HepG2 (cell line): ENCODE measurements around the gene MAP1LC3A. TPM values are rescaled to one million over a fixed set of nuclear protein-coding genes. Genes with fewer than 3 reads are reported as not detected.

Experiments used
- FOXA1 ChIP-seq, 2 experiments: fragments of 450-650 bp in 1 of 2; sonication (generic) in 1 of 2; formaldehyde crosslinking in 1 of 2; IDR thresholded peaks; 2 replicates each; pipeline versions ENCODE4 v1.4.0 to v1.6.1; 2016 to 2020; ENCODE audit warnings: missing genetic modification reagents in 1 of 2
- HNRNPH1 ChIP-seq: fragments of 200-400 bp; formaldehyde crosslinking; optimal IDR thresholded peaks from 2 replicates; pipeline ENCODE3; 2017; ENCODE audit warnings: mild to moderate bottlenecking, low read depth, low read length
- IKZF4 ChIP-seq: sonication (generic); formaldehyde crosslinking; IDR thresholded peaks from 2 replicates; pipeline ENCODE4 v1.5.1; 2020; ENCODE audit warnings: borderline replicate concordance, mild to moderate bottlenecking, low read depth, missing genetic modification reagents; ENCODE audit errors: not compliant biosample characterization
- KDM6A ChIP-seq: IDR thresholded peaks from 2 replicates; pipeline ENCODE4 v1.6.1; 2016; ENCODE audit warnings: low read depth
- MEIS1 ChIP-seq: sonication (generic); formaldehyde crosslinking; IDR thresholded peaks from 2 replicates; pipeline ENCODE4 v1.9.0; 2021; ENCODE audit warnings: mild to moderate bottlenecking, missing genetic modification reagents, moderate library complexity, borderline replicate concordance
- XRCC5 ChIP-seq: fragments of 200-400 bp; formaldehyde crosslinking; optimal IDR thresholded peaks from 2 replicates; pipeline ENCODE3; 2017; ENCODE audit warnings: mild to moderate bottlenecking, low read length
- ZNF296 ChIP-seq: sonication (generic); formaldehyde crosslinking; conservative IDR thresholded peaks from 2 replicates; pipeline ENCODE4 v1.5.0; 2020; ENCODE audit warnings: mild to moderate bottlenecking, missing genetic modification reagents
- polyA plus RNA-seq, 8 experiments: library from polyadenylated mRNA; depleted of rRNA in 3 of 8; stranded (reverse) in 7 of 8; unstranded in 1 of 8; fragments of >200 nt; fragmentation: Illumina TruSeq in 4 of 8; extraction: Trizol in 4 of 8; gene quantifications; 2 replicates each; pipeline versions ENCODE4 v1.2.1 to v1.2.3, GENCODE V29; 2011 to 2016; ENCODE audit warnings: low read depth in 4 of 8, missing spikeins in 1 of 8, mixed read lengths in 1 of 8; ENCODE audit not compliant: insufficient read depth in 1 of 8
- total RNA-seq, 5 experiments: library from RNA; depleted of rRNA; stranded (reverse); fragments of >200 nt; fragmentation: Illumina TruSeq; extraction: Trizol; gene quantifications; 2 replicates each; pipeline ENCODE4 v1.2.3, GENCODE V29; 2016; ENCODE audit warnings: low read depth in 1 of 5
- TF ChIP-seq, protein P1 (sequence below): sonication (generic); formaldehyde crosslinking; IDR thresholded peaks from 2 replicates; pipeline ENCODE4 v1.5.1; 2020; ENCODE audit warnings: mild to moderate bottlenecking, missing genetic modification reagents, moderate library complexity
- TF ChIP-seq, protein P2 (sequence below): sonication (generic); formaldehyde crosslinking; IDR thresholded peaks from 2 replicates; pipeline ENCODE4 v1.4.0; 2020; ENCODE audit warnings: missing genetic modification reagents, low read depth, mild to moderate bottlenecking, borderline replicate concordance
- TF ChIP-seq, protein P3 (sequence below): sonication (generic); formaldehyde crosslinking; IDR thresholded peaks from 2 replicates; pipeline ENCODE4 v1.4.0; 2020; ENCODE audit warnings: mild to moderate bottlenecking, missing genetic modification reagents
- TF ChIP-seq, protein P4 (sequence below): IDR thresholded peaks from 2 replicates; pipeline ENCODE4 v1.6.1; 2016; ENCODE audit warnings: missing compliant biosample characterization, missing genetic modification reagents, borderline replicate concordance
- TF ChIP-seq, protein P5 (sequence below), 2 experiments: fragments of 450-650 bp in 1 of 2; sonication (generic) in 1 of 2; formaldehyde crosslinking; IDR thresholded peaks; 2 replicates each; pipeline versions ENCODE4 v1.5.0 to v1.8.0; 2020 to 2022; ENCODE audit warnings: mild to moderate bottlenecking in 1 of 2, missing genetic modification reagents in 1 of 2
- TF ChIP-seq, protein P6 (sequence below): sonication (generic); formaldehyde crosslinking; IDR thresholded peaks from 2 replicates; pipeline ENCODE4 v1.5.0; 2020; ENCODE audit warnings: missing genetic modification reagents, mild to moderate bottlenecking, borderline replicate concordance
- TF ChIP-seq, protein P7 (sequence below): sonication (generic); formaldehyde crosslinking; IDR thresholded peaks from 2 replicates; pipeline ENCODE4; 2020; ENCODE audit warnings: missing genetic modification reagents, mild to moderate bottlenecking, borderline replicate concordance

Gene MAP1LC3A
- total and polyA plus RNA-seq, 2 of the 13 experiments (the other 11 are each of a cell fraction or from before 2014, with no cell fraction given) = not detected

DNA sequence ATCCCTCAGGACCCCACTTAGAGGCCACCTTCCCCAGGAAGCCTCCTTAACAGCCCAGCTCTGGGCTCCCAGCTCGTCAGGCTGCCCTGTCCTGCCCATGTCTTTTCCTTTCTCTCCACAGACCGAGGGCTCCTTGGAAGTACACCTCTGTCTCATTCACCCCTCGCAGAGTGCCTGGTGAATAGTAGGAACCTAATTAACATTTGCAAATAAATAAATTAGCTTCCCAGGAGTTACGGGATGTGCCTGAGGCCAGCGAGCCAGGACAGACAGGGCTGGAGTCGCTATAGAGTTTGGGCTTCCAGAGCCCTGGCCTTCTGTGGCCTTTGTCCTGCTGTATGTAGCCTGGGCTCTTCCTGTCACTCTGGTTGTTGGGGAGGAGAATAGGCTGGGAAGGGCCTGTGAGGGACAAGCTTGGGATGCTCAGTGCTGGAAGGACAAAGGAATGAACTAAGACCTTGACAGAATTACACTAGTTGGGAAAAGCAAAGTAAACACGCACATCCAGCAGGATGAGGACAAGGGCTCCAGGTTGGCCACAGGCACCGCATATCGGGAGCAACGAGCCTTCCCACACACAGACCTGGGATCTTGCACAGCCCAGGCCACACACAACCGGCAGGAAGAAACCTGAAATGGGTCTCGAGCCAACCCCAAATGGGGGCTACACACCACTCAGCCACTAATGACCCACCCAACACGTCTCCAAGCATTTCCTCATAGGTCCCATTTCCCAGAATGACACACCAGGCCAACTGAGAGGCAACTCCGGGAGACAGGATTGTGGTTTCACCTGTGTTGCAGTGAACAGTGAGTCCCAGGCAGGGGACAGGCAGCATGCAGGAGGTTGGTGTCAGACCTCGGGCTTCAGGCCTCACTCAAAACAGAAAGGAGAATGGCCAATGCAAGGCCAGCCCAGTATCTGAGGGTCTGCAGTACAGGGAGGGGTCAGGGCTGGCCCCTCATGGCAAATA, 9.7 kb downstream of the MAP1LC3A start (continued):
- TF ChIP-seq, protein P1, sequence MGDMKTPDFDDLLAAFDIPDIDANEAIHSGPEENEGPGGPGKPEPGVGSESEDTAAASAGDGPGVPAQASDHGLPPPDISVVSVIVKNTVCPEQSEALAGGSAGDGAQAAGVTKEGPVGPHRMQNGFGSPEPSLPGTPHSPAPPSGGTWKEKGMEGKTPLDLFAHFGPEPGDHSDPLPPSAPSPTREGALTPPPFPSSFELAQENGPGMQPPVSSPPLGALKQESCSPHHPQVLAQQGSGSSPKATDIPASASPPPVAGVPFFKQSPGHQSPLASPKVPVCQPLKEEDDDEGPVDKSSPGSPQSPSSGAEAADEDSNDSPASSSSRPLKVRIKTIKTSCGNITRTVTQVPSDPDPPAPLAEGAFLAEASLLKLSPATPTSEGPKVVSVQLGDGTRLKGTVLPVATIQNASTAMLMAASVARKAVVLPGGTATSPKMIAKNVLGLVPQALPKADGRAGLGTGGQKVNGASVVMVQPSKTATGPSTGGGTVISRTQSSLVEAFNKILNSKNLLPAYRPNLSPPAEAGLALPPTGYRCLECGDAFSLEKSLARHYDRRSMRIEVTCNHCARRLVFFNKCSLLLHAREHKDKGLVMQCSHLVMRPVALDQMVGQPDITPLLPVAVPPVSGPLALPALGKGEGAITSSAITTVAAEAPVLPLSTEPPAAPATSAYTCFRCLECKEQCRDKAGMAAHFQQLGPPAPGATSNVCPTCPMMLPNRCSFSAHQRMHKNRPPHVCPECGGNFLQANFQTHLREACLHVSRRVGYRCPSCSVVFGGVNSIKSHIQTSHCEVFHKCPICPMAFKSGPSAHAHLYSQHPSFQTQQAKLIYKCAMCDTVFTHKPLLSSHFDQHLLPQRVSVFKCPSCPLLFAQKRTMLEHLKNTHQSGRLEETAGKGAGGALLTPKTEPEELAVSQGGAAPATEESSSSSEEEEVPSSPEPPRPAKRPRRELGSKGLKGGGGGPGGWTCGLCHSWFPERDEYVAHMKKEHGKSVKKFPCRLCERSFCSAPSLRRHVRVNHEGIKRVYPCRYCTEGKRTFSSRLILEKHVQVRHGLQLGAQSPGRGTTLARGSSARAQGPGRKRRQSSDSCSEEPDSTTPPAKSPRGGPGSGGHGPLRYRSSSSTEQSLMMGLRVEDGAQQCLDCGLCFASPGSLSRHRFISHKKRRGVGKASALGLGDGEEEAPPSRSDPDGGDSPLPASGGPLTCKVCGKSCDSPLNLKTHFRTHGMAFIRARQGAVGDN (CRISPR knock-in tag) = peak; percentile 36; the same call in 1 of the 2 replicates
- TF ChIP-seq, protein P2, sequence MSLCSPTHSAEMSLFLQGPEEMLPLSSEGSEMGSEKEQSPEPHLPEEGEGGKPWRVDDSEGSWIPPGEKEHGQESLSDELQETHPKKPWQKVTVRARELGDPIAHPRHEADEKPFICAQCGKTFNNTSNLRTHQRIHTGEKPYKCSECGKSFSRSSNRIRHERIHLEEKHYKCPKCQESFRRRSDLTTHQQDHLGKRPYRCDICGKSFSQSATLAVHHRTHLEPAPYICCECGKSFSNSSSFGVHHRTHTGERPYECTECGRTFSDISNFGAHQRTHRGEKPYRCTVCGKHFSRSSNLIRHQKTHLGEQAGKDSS (CRISPR knock-in tag) = no peak
- TF ChIP-seq KDM6A = no peak
- TF ChIP-seq, protein P3, sequence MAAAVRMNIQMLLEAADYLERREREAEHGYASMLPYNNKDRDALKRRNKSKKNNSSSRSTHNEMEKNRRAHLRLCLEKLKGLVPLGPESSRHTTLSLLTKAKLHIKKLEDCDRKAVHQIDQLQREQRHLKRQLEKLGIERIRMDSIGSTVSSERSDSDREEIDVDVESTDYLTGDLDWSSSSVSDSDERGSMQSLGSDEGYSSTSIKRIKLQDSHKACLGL (CRISPR knock-in tag) = 0 out of 2 replicates have a peak, but pooled peaks have one; percentile 15
- TF ChIP-seq, protein P4, sequence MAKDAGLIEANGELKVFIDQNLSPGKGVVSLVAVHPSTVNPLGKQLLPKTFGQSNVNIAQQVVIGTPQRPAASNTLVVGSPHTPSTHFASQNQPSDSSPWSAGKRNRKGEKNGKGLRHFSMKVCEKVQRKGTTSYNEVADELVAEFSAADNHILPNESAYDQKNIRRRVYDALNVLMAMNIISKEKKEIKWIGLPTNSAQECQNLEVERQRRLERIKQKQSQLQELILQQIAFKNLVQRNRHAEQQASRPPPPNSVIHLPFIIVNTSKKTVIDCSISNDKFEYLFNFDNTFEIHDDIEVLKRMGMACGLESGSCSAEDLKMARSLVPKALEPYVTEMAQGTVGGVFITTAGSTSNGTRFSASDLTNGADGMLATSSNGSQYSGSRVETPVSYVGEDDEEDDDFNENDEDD (CRISPR knock-in tag) = no peak
- no peak for TF ChIP-seq XRCC5
- TF ChIP-seq, protein P5, sequence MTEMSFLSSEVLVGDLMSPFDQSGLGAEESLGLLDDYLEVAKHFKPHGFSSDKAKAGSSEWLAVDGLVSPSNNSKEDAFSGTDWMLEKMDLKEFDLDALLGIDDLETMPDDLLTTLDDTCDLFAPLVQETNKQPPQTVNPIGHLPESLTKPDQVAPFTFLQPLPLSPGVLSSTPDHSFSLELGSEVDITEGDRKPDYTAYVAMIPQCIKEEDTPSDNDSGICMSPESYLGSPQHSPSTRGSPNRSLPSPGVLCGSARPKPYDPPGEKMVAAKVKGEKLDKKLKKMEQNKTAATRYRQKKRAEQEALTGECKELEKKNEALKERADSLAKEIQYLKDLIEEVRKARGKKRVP (CRISPR knock-in tag; IDR thresholded peaks at IDR 0.05) = no peak
- no peak for TF ChIP-seq ZNF296 (CRISPR knock-in tag)
- TF ChIP-seq, protein P6, sequence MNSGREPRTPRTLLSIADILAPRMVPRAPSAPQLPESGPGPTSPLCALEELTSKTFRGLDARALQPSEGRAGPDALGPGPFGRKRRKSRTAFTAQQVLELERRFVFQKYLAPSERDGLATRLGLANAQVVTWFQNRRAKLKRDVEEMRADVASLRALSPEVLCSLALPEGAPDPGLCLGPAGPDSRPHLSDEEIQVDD = peak; percentile 33; the same call in 1 of the 2 replicates
- TF ChIP-seq MEIS1 (CRISPR knock-in tag) = no peak
- no peak for TF ChIP-seq IKZF4 (CRISPR knock-in tag)
- TF ChIP-seq, protein P7, sequence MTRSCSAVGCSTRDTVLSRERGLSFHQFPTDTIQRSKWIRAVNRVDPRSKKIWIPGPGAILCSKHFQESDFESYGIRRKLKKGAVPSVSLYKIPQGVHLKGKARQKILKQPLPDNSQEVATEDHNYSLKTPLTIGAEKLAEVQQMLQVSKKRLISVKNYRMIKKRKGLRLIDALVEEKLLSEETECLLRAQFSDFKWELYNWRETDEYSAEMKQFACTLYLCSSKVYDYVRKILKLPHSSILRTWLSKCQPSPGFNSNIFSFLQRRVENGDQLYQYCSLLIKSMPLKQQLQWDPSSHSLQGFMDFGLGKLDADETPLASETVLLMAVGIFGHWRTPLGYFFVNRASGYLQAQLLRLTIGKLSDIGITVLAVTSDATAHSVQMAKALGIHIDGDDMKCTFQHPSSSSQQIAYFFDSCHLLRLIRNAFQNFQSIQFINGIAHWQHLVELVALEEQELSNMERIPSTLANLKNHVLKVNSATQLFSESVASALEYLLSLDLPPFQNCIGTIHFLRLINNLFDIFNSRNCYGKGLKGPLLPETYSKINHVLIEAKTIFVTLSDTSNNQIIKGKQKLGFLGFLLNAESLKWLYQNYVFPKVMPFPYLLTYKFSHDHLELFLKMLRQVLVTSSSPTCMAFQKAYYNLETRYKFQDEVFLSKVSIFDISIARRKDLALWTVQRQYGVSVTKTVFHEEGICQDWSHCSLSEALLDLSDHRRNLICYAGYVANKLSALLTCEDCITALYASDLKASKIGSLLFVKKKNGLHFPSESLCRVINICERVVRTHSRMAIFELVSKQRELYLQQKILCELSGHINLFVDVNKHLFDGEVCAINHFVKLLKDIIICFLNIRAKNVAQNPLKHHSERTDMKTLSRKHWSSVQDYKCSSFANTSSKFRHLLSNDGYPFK = 0 out of 2 replicates have a peak, but pooled peaks have one; percentile 7
- no peak for TF ChIP-seq FOXA1 (IDR thresholded peaks at IDR 0.05)
- peak; percentile 57; the same call in 1 of the 2 replicates for TF ChIP-seq FOXA1 (CRISPR knock-in tag; IDR thresholded peaks at IDR 0.05)
- TF ChIP-seq HNRNPH1 = no peak
